B cell (primary cell): Measurements from ENCODE around the gene CUEDC2. TPM values are rescaled to one million over a fixed set of nuclear protein-coding genes. Genes with fewer than 3 reads are reported as not detected.

Experiments used
- ATAC-seq: fragments of 200-7000 bp; cut with Tn5 transposase; one replicate; pipeline ENCODE4 v1.10.0; 2021; ENCODE audit warnings: low read depth, mild to moderate bottlenecking, moderate number of reproducible peaks, moderate library complexity
- CTCF ChIA-PET: fragments of 350-600 bp; sonication (Branson Sonifier 250); formaldehyde crosslinking; loops from one replicate; lab custom pipeline; 2021; ENCODE audit warnings: antibody characterized with exemption, inconsistent platforms; lab: Charles Lee
- POLR2A ChIA-PET: fragments of 350-600 bp; sonication (Branson Sonifier 250); formaldehyde crosslinking; loops from one replicate; lab custom pipeline; 2021; ENCODE audit warnings: antibody characterized with exemption; lab: Charles Lee
- DNase-seq: peaks from one replicate; pipeline ENCODE4 v3.0.0; 2013
- H2AFZ ChIP-seq: 2 replicates; pipeline ENCODE4 v1.6.1; 2012; ENCODE audit warnings: mild to moderate bottlenecking, low read depth, low read length; ENCODE audit not compliant: insufficient read depth, poor library complexity, severe bottlenecking
- H3K27ac ChIP-seq, 2 donors: 1 replicate in 1 of 2; 2 replicates in 1 of 2; pipeline ENCODE4 v1.5.1; 2012 to 2013; ENCODE audit warnings: low read length in 2 of 2, mild to moderate bottlenecking in 2 of 2, moderate library complexity in 1 of 2
- H3K27me3 ChIP-seq, 4 experiments: fragments of 200-600 bp in 1 of 4; sonication (generic) in 1 of 4; replicated peaks in 1 of 4; 1 replicate in 2 of 4; 2 replicates in 2 of 4; pipeline versions ENCODE4 v1.6.1 to v1.7.0; 2013 to 2016; ENCODE audit warnings: low read length in 3 of 4, mild to moderate bottlenecking in 2 of 4, mixed read lengths in 1 of 4, moderate library complexity in 1 of 4; ENCODE audit not compliant: insufficient read depth in 4 of 4, control insufficient read depth in 3 of 4; ENCODE audit errors: control extremely low read depth in 1 of 4
- H3K36me3 ChIP-seq, 2 experiments: replicated peaks in 1 of 2; 1 replicate in 1 of 2; 2 replicates in 1 of 2; pipeline versions ENCODE4 v1.6.1 to v1.7.1; 2013; ENCODE audit warnings: low read length in 1 of 2; ENCODE audit not compliant: insufficient read depth in 2 of 2, control insufficient read depth in 1 of 2; ENCODE audit errors: control extremely low read depth in 1 of 2, extremely low read depth in 1 of 2
- H3K4me1 ChIP-seq, 2 donors: fragments of 200-600 bp in 1 of 2; sonication (generic) in 1 of 2; 1 replicate in 1 of 2; 2 replicates in 1 of 2; pipeline versions ENCODE4 v1.5.1 to v1.6.1; 2013 to 2017; ENCODE audit warnings: low read length in 2 of 2; ENCODE audit not compliant: control insufficient read depth in 2 of 2, insufficient read depth in 2 of 2
- H3K4me2 ChIP-seq: replicated peaks from 2 replicates; pipeline ENCODE3; 2012; ENCODE audit warnings: mild to moderate bottlenecking, low read depth, low read length; ENCODE audit not compliant: poor library complexity, severe bottlenecking
- H3K4me3 ChIP-seq, 5 experiments: fragments of 200-600 bp in 1 of 5; sonication (generic) in 1 of 5; 1 replicate in 3 of 5; 2 replicates in 2 of 5; pipeline versions ENCODE4 v1.5.1 to v1.7.0; 2011 to 2016; ENCODE audit warnings: low read length in 4 of 5, mild to moderate bottlenecking in 4 of 5, low read depth in 2 of 5, control low read depth in 1 of 5, moderate library complexity in 1 of 5; ENCODE audit not compliant: insufficient read depth in 1 of 5; ENCODE audit errors: control extremely low read depth in 1 of 5, extremely low read depth in 1 of 5
- H3K79me2 ChIP-seq: fragments of 200-600 bp; sonication (generic); one replicate; pipeline ENCODE4 v1.6.0; 2016; ENCODE audit warnings: low read length; ENCODE audit not compliant: control insufficient read depth, insufficient read depth
- H3K9ac ChIP-seq: fragments of 200-600 bp; sonication (generic); 2 replicates; pipeline ENCODE4 v1.6.1; 2017; ENCODE audit warnings: mild to moderate bottlenecking, low read length, moderate library complexity
- H3K9me3 ChIP-seq, 3 donors: one replicate each; pipeline versions ENCODE4 v1.6.1 to v1.7.1; 2013; ENCODE audit warnings: low read length in 2 of 3; ENCODE audit not compliant: control insufficient read depth in 2 of 3, insufficient read depth in 1 of 3; ENCODE audit errors: control extremely low read depth in 1 of 3
- H4K20me1 ChIP-seq: 2 replicates; pipeline ENCODE4 v1.6.0; 2012; ENCODE audit warnings: mild to moderate bottlenecking, low read length; ENCODE audit not compliant: insufficient read depth, control insufficient read depth, poor library complexity, severe bottlenecking
- H3K27ac Mint-ChIP-seq: one replicate; pipeline ENCODE4 v1.8.0; 2021; ENCODE audit warnings: mixed read lengths
- H3K27me3 Mint-ChIP-seq: one replicate; pipeline ENCODE4 v1.8.0; 2021; ENCODE audit warnings: mixed read lengths
- H3K4me1 Mint-ChIP-seq: one replicate; pipeline ENCODE4 v1.8.0; 2021; ENCODE audit warnings: mixed read lengths
- H3K4me3 Mint-ChIP-seq: one replicate; pipeline ENCODE4 v1.8.0; 2021; ENCODE audit warnings: mixed read lengths
- H3K9me3 Mint-ChIP-seq: one replicate; pipeline ENCODE4 v1.8.0; 2022; ENCODE audit warnings: mixed read lengths; ENCODE audit not compliant: insufficient read depth
- CTCF ChIP-seq: fragments of 200-600 bp; IDR thresholded peaks from one replicate; pipeline ENCODE4 v1.8.0; 2022; ENCODE audit warnings: antibody characterized with exemption, mild to moderate bottlenecking
- EZH2 ChIP-seq: IDR thresholded peaks from 2 replicates; pipeline ENCODE4 v1.6.1; 2012; ENCODE audit warnings: borderline replicate concordance, low read depth, mild to moderate bottlenecking, moderate library complexity, low read length; ENCODE audit not compliant: insufficient read depth, poor library complexity, severe bottlenecking
- WGBS: methylation state at CpG from one replicate; pipeline ENCODE4 v1.1.5; 2013; ENCODE audit warnings: missing lambda C conversion rate; ENCODE audit not compliant: insufficient coverage; 5-methylcytosine and 5-hydroxymethylcytosine counted together
- intact Hi-C: fragments of 100-400 bp; cut with micrococcal nuclease; formaldehyde crosslinking; loops from one replicate; pipeline ENCODE4 v1.10.0; 2022
- polyA plus RNA-seq: library from polyadenylated mRNA; depleted of rRNA; stranded (reverse); fragments of >200 nt; gene quantifications from 2 replicates; pipeline ENCODE4 v1.2.3, GENCODE V29; 2012
- total RNA-seq, 2 donors: library from RNA; stranded (reverse); fragments of 120-200 nt in 1 of 2; gene quantifications; 1 replicate in 1 of 2; 2 replicates in 1 of 2; pipeline versions ENCODE4 v1.2.3 to v1.2.4, GENCODE V29; 2013 to 2022

Gene CUEDC2
- total and polyA plus RNA-seq, 2 donors (not counting 1 experiment from before 2014, with no cell fraction given) = 35.6 to 49.4 TPM

- H3K4me1 ChIP-seq = peaks cover 26 to 42% of the 10 kb centered on the region in 2 donors
- no peak overlapping the region for H3K9ac ChIP-seq
- Mint-ChIP-seq H3K4me3 (peak overlapping the region; percentile 19), H3K9me3 (no peaks in the 10 kb centered on the region), H3K4me1 (peaks cover 37% of the 10 kb centered on the region), H3K27me3 (no peaks in the 10 kb centered on the region), H3K27ac (peak overlapping the region; percentile 7)
- DNase-seq = no peak
- 69% methylated on average over 6 of the region's 6 CpGs for WGBS
- CTCF ChIA-PET = interaction anchor here (0.6 kb wide), 1 partner anchor 15 kb away, joined by 3 read pairs; the partner anchor contains the start of gene C10orf95
- no peak overlapping the region for H3K27ac ChIP-seq
- no peaks in the 10 kb centered on the region for H4K20me1 ChIP-seq
- no peak for ATAC-seq
- peaks cover 11% of the 10 kb centered on the region for H3K79me2 ChIP-seq
- TF ChIP-seq CTCF = no peak
- no peak for TF ChIP-seq EZH2
- H3K4me3 ChIP-seq = no peak overlapping the region
- H2AFZ ChIP-seq = peak overlapping the region; percentile 89
- no peaks in the 10 kb centered on the region for H3K36me3 ChIP-seq
- H3K4me2 ChIP-seq = peak overlapping the region; percentile 62
- no peaks in the 10 kb centered on the region for H3K9me3 ChIP-seq
- H3K27me3 ChIP-seq = no peaks in the 10 kb centered on the region
- POLR2A ChIA-PET = interaction anchor here (0.5 to 2.1 kb wide), 4 partner anchors 41 to 606 kb away, joined by 3 to 12 read pairs (median 5); partner anchors contain the start of gene NFKB2
- intact Hi-C loops = no loop called here
Measured at GRCh38 chr10:102436312-102436711, 3.9 kb upstream of the CUEDC2 start.

- H3K4me1 ChIP-seq = peaks cover 26 to 42% of the 10 kb centered on the region in 2 donors
- H3K4me3 ChIP-seq = peak overlapping the region in 3 of 5 experiments; percentile 30 to 37 (median 33)
- peak overlapping the region; percentile 56 for H3K27ac Mint-ChIP-seq
- peaks cover 11% of the 10 kb centered on the region for H3K79me2 ChIP-seq
- no peaks in the 10 kb centered on the region for H3K27me3 ChIP-seq
- WGBS = 3% methylated on average over 6 of the region's 14 CpGs
- ChIA-PET CTCF (interaction anchor here (0.6 to 1.0 kb wide), 2 partner anchors 16 to 31 kb away, joined by 3 read pairs; partner anchors contain the start of gene C10orf95), POLR2A (interaction anchor here (0.5 to 2.1 kb wide), 2 partner anchors 40 to 605 kb away, joined by 5 read pairs; partner anchors contain the start of gene NFKB2)
- H3K4me1 Mint-ChIP-seq = peaks cover 37% of the 10 kb centered on the region
- H3K27ac ChIP-seq = no peak overlapping the region
- no peaks in the 10 kb centered on the region for H3K27me3 Mint-ChIP-seq
- H2AFZ ChIP-seq = peak overlapping the region; percentile 89
- H4K20me1 ChIP-seq = no peaks in the 10 kb centered on the region
- peak overlapping the region; percentile 53 for H3K4me3 Mint-ChIP-seq
- intact Hi-C loops = no loop called here
- H3K4me2 ChIP-seq = peak overlapping the region; percentile 62
- DNase-seq (peak; percentile 23), ATAC-seq (no peak)
- peak overlapping the region; percentile 39 for H3K9ac ChIP-seq
- TF ChIP-seq EZH2 (no peak), CTCF (no peak)
- no peaks in the 10 kb centered on the region for H3K9me3 Mint-ChIP-seq
- H3K36me3 ChIP-seq = no peaks in the 10 kb centered on the region
- H3K9me3 ChIP-seq = no peaks in the 10 kb centered on the region
Measured at GRCh38 chr10:102435529-102436233, 3.3 kb upstream of the CUEDC2 start.
